ENCODE results near the gene CMIP. TPM values are rescaled to one million over a fixed set of nuclear protein-coding genes. Genes with fewer than 3 reads are reported as not detected.

CMIP gene
- polyA plus RNA-seq, 1 experiment: 4.9 TPM

DNA sequence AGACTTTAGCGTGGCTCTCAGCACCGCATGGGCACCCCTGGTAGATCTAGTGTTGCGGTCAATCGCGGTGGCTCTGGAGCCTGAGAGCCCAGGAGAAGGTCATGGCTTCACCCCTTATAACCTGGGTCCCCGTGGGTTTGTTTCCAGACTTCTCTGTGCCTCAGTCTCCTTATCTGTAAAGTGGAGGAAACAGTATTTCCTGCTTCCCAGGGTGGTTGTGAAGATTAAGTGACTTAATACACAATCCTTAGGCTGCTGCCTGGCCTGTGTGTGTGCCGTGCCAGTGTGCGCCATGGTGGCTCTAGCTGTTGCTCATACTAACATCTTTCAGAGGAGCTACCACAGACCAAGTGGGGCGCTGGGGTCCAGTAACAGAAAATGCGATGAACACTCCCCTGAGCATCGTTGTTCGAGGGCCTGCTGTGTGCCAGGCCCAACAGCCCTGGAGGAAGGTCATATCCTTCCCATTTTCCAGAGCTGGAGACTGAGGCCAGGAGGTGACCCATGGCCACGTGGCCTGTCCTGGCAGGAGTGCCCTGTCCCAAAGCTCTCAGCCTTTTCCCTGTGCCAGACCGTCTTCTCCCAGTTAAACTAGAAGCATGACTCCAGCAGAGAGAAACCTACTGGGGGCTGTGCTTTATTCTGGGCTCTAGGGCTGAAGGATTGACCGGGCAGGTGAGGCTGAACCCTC is 70.1 kb downstream of the CMIP start:
- TF ChIP-seq, protein P1, sequence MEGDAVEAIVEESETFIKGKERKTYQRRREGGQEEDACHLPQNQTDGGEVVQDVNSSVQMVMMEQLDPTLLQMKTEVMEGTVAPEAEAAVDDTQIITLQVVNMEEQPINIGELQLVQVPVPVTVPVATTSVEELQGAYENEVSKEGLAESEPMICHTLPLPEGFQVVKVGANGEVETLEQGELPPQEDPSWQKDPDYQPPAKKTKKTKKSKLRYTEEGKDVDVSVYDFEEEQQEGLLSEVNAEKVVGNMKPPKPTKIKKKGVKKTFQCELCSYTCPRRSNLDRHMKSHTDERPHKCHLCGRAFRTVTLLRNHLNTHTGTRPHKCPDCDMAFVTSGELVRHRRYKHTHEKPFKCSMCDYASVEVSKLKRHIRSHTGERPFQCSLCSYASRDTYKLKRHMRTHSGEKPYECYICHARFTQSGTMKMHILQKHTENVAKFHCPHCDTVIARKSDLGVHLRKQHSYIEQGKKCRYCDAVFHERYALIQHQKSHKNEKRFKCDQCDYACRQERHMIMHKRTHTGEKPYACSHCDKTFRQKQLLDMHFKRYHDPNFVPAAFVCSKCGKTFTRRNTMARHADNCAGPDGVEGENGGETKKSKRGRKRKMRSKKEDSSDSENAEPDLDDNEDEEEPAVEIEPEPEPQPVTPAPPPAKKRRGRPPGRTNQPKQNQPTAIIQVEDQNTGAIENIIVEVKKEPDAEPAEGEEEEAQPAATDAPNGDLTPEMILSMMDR (IDR thresholded peaks at IDR 0.05; ENCODE audit: insufficient read depth, low read depth, low read length): no peak
- no peaks in the 10 kb centered on the region for H3K27me3 ChIP-seq (ENCODE audit: control insufficient read depth, insufficient read depth, low read length)
- CTCF ChIA-PET: interaction anchor here (0.5 to 1.2 kb wide), 2 partner anchors 27 to 315 kb away, joined by 3 read pairs; no protein-coding TSS in a partner anchor
- H3K4me3 ChIP-seq (ENCODE audit: low read depth, low read length): no peak overlapping the region
- POLR2A ChIA-PET: no interaction called here
- H3K36me3 ChIP-seq (ENCODE audit: control insufficient read depth, insufficient read depth, low read length): peaks cover 3% of the 10 kb centered on the region; the same call in 1 of the 2 replicates
- no peak for DNase-seq (ENCODE audit: low read depth)

DNA sequence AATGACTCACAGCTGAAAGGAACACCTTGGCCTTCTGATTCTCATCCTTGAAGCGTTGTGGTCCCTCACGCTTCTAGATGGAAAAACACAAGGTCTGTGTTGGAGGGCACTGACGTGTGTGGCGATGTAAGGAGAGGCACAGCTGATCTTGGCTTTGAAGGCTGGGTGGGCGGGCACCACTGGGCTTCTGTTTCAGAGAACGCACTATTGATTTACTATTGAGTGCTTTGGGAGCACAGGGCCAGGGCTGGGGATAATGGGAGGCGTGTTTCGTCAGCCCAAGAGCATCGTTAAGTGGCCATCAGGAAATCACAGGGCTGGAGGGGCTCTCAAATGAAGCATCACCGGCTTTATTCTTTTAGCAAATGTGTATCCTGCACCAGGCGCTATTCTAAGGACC is 70.7 kb downstream of the CMIP start:
- Histone ChIP-seq H3K4me3 (ENCODE audit: low read depth, low read length) (no peak overlapping the region), H3K27me3 (ENCODE audit: control insufficient read depth, insufficient read depth, low read length) (no peaks in the 10 kb centered on the region), H3K36me3 (ENCODE audit: control insufficient read depth, insufficient read depth, low read length) (peaks cover 3% of the 10 kb centered on the region; the same call in 1 of the 2 replicates)
- no peak for DNase-seq (ENCODE audit: low read depth)
- POLR2A ChIA-PET: no interaction called here
- CTCF ChIA-PET: interaction anchor here (0.5 to 1.2 kb wide), 2 partner anchors 26 to 316 kb away, joined by 3 read pairs; no protein-coding TSS in a partner anchor
- TF ChIP-seq, protein P1 (IDR thresholded peaks at IDR 0.05; ENCODE audit: insufficient read depth, low read depth, low read length): no peak

DNA sequence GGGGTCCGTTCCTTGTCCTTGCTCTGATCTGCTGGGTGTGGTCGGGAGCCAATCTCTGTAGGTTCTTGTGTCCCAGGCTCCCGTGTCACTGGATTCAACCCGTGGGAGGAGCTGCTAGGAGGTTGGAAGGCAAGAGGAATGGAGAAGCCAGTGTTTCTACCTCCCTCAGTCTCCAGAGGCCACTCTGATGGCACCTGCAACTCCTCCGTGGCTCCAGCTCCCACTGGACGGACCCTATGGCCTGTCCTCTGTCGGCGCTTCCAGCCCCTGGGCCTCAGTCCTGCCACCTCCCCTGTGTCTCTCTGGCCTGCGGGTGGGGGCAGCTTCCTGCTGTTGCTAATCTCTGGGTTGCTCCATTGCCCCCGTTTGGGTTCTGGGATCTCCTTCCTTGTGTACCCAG is 71.1 kb downstream of the CMIP start:
- Histone ChIP-seq H3K27me3 (ENCODE audit: control insufficient read depth, insufficient read depth, low read length) (no peaks in the 10 kb centered on the region), H3K4me3 (ENCODE audit: low read depth, low read length) (no peak overlapping the region), H3K36me3 (ENCODE audit: control insufficient read depth, insufficient read depth, low read length) (peaks cover 3% of the 10 kb centered on the region; the same call in 1 of the 2 replicates)
- TF ChIP-seq, protein P1 (IDR thresholded peaks at IDR 0.05; ENCODE audit: insufficient read depth, low read depth, low read length): no peak
- ChIA-PET CTCF (interaction anchor here (1.2 kb wide), 1 partner anchor 26 kb away, joined by 3 read pairs; no protein-coding TSS in a partner anchor), POLR2A (no interaction called here)
- DNase-seq (ENCODE audit: low read depth): no peak

DNA sequence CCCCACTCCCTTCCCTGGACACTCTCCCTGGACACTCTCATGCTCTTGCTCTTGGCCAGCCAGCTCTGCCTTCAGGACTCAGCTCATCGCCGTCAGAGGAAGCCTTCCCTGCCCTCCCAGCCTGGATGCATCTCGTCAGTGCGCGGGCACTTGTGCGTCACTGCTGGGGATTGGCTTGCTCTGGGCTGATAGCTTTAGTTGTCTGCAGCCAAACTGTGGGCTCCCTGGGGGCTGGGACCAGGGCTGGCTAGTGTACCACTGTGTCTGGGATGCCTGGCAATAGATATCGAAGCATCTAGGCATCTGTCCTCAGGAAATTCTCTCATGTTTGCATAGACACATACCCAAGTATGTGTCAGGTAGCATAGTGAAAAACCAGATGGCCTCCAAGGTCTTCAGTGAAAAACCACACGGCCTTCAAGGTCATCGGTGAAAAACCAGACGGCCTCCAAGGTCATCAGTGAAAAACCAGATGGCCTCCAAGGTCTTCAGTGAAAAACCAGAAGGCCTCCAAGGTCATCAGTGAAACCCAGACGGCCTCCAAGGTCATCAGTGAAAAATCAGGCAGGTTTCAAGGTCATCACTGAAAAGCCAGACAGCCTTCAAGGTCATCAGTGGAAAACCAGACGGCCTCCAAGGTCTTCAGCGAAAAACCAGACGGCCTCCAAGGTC is 72.0 kb downstream of the CMIP start:
- CTCF ChIA-PET: interaction anchor here (0.8 kb wide), 1 partner anchor 68 kb away, joined by 3 read pairs; no protein-coding TSS in a partner anchor
- TF ChIP-seq, protein P1 (IDR thresholded peaks at IDR 0.05; ENCODE audit: insufficient read depth, low read depth, low read length): no peak
- POLR2A ChIA-PET: no interaction called here
- Histone ChIP-seq H3K27me3 (ENCODE audit: control insufficient read depth, insufficient read depth, low read length) (no peaks in the 10 kb centered on the region), H3K36me3 (ENCODE audit: control insufficient read depth, insufficient read depth, low read length) (peaks cover 3% of the 10 kb centered on the region; the same call in 1 of the 2 replicates), H3K4me3 (ENCODE audit: low read depth, low read length) (no peak overlapping the region)
- DNase-seq (ENCODE audit: low read depth): no peak

DNA sequence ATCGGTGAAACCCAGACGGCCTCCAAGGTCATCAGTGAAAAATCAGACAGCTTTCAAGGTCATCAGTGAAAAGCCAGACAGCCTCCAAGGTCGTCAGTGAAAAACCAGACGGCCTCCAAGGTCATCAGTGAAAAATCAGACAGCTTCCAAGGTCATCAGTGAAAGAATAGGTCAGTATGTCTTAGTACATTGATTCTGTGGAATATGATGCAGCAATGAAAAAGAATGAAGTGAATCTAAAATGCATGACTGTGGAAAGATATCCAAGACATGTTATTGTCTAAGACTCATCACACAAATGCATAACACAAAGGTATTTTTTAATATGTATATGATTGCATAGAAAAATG is 72.5 kb downstream of the CMIP start:
- CTCF ChIA-PET: interaction anchor here (0.8 kb wide), 1 partner anchor 69 kb away, joined by 3 read pairs; no protein-coding TSS in a partner anchor
- POLR2A ChIA-PET: no interaction called here
- H3K4me3 ChIP-seq (ENCODE audit: low read depth, low read length): no peak overlapping the region
- no peaks in the 10 kb centered on the region for H3K27me3 ChIP-seq (ENCODE audit: control insufficient read depth, insufficient read depth, low read length)
- peaks cover 3% of the 10 kb centered on the region; the same call in 1 of the 2 replicates for H3K36me3 ChIP-seq (ENCODE audit: control insufficient read depth, insufficient read depth, low read length)
- TF ChIP-seq, protein P1 (IDR thresholded peaks at IDR 0.05; ENCODE audit: insufficient read depth, low read depth, low read length): no peak
- no peak for DNase-seq (ENCODE audit: low read depth)
